Kidney tubule cell (primary cell): ENCODE data around the gene FRYL.
"Not testable (repeated sequence)": the region's sequence is repeated elsewhere in the genome, so short reads cannot be mapped to it uniquely, and the experiment has no call there.

Source experiments
- DNase-seq: peaks from one replicate; pipeline ENCODE4 v3.0.0-alpha.2; 2018; ENCODE audit warnings: low spot score

FRYL gene

DNA sequence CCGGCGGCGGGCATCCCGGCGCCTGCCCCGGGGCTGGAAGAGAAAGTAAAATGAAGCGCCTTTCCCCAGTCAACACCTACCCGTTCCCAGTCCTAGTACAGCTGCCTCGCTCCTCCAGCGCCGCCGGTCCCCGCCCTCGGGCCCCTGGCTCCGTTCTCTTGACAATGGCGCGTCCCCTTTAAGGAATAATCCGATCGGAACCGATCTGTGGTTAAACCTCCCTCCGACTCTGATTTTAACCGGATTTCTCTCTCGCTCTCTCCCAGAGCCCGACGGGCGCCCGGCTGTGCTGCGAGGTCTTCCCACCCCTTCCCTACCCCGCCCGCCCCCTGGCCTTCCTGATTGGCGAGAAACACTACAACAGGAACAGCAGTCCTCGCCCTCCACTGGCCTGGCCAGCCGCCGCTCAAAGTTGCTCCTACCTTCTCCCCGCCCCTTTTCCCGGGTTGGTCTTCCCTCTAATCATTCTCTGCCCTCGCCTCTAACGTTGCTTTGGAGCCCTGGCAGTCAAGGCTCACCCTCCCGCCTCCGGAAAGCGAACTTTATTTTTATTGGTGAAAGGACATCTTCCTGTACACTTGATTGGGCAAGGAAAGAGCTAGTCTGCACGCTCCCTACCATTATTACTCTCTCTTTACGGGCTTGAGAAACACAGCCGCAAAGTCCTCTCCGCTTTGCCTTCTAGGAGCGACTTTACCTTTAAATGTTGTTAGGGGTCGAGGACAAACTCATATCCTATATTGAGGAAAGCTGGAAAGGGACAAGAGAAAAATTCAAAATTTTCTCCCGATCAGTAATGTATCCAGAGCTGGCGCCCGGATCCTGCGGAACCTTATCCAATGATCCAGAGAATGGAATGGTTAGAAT lies at the start of gene FRYL:
Gene FRYL (minus strand): TSS at position 282 of the 867 bp plus-strand sequence. CDS start 145,869 bp downstream, outside the sequence.
- peak; percentile 100 for DNase-seq

DNA sequence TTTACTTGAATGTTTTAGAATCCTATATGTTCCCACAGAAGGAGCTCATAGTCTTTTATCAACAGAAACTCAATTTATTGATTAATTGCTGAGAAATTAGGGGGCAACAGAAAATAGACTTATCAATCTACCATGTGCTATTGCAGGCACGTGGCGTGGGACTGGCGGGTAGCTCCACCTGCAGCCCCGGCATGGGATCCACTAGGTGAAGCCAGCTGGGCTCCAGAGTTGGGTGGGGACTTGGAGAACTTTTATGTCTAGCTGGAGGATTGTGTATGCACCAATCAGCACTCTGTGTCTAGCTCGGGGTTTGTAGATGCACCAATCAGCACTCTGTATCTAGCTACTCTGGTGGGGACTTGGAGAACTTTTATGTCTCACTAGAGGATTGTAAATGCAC lies 47.5 kb upstream of the FRYL start:
- no peak for DNase-seq

DNA sequence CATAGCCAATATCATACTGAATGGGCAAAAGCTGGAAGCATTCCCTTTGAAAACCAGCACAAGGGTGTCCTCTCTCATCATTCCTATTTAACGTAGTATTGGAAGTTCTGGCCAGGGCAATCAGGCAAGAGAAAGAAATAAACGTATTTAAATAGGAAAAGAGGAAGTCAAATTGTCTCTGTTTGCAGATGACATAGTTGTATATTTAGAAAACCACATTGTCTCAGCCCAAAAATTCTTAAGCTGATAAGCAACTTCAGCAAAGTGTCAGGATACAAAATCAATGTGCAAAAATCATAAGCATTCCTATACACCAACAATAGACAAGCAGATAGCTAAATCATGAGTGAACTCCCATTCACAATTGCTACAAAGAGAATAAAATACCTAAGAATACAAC lies 41.4 kb upstream of the FRYL start:
- DNase-seq: not testable (repeated sequence)

DNA sequence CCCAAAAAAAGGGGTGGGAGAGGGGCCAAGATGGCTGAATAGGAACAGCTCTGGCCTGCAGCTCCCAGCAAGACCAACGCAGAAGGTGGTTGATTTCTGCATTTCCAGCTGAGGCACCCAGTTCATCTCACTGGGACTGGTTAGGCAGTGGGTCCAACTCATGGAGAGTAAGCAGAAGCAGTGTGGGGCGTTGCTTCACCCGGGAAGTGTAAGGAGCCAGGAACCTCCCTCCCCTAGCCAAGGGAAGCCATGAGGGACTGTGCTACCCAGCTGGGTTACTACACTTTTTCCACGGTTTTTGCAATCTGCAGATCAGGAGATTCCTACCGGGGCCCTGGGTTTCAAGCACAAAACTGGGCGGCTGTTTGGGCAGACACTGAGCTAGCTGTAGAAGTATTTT lies 36.9 kb upstream of the FRYL start:
- DNase-seq: no peak

DNA sequence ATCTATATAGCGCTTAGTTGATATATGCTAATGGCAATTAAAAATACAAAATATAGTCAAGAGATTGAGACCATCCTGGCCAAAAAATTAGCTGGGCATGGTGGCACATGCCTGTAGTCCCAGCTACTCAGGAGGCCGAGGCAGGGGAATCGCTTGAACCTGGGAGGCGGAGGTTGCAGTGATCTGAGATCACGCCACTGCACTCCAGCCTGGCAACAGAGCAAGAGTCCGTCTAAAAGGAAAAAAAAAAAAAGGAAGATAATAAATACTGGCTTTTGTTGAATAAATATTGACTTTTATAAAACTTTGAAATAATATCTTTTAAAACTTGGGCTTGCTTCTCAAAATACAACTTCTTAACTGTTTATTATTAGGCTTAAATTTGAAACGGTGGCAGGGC lies 36.2 kb upstream of the FRYL start:
- not testable (repeated sequence) for DNase-seq

DNA sequence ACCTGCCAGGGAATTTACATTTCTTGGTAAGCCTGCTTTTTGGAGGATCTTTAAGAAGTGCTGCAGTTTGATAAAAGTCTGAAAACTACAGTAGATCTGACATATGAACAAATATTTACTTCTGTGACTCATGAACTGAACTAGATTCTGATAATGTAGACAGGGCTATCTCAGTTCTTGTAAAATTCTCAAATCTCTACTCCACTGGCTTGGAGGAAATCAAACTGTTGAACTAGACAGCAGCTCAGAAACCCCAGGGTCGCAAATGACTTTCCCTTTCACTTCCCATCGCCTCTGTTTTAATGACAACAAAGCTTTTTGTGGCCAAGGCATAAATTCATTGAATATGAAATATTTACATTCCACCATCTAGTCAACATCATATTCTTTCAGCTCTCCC lies 35.4 kb upstream of the FRYL start:
- no peak for DNase-seq

DNA sequence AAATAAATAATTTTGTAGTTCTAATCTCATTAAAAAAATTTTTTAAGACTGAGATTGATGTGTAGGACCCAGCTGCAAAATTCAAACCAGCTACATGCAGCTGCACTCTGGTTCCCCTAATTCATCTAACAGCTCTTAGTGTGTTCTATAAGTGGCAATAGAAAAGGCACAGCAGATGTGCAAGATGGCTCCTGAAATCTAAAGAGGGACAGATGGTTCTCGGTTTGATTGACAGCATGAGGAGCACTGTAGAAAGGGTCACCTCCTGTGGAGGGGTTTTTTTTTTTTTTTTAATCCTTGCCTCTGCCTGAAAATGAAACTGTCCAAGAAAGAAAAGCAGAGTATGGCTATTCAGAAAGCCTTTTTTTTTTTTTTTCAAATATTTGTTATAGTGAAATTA lies 33.9 kb upstream of the FRYL start:
- no peak for DNase-seq

DNA sequence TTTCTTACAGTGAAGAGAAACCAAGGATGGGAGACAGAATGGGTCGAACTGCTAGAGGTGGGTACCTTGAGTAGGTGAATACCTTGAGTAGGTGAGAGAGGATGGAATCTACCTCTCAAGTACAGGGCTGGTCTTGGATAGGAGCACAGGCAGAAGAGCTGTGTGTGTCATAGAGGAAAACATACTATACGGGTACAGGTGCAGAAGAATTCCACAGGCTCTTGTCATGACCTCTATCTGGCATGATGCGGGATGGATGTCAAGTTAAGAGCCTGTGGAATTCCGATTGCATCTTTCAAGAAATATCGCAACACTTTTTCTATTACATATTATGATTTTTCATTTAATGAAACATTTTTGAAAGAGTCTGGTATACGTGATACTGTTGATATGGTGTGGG lies 32.8 kb upstream of the FRYL start:
- DNase-seq: no peak

DNA sequence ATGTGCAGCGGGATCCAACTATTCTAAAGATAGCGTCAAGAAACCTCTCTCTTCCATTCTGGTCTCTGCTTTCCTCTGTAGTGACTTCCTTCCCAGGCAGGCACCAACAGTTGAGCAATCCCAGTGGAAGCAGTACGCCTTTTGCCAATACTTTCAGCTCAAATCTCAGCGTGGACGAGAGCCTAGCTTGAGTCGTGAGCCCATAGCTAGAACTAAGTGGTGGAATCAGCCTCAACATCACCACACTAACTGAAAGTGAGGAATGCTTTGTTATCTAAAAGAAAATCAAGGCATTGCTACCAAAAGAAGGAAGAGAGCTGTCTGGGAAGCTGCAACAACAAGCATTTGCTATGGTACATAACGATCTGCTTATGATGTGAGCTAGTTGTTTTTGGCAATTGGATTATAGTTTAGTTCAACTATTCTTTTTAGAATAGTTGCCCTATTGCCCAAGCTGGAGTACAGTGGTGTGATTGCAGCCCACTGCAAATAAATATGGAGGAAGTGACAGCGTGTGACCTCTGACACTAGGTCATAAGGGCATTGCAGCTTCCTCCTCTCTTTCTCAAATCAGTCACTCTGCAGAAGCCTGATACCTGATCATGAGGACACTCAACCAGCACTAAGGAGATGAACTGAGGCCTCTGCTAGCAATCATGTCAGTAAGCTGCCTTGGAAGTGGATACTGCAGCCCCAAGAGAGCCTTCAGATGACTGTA lies 24.7 kb upstream of the FRYL start:
- no peak for DNase-seq

DNA sequence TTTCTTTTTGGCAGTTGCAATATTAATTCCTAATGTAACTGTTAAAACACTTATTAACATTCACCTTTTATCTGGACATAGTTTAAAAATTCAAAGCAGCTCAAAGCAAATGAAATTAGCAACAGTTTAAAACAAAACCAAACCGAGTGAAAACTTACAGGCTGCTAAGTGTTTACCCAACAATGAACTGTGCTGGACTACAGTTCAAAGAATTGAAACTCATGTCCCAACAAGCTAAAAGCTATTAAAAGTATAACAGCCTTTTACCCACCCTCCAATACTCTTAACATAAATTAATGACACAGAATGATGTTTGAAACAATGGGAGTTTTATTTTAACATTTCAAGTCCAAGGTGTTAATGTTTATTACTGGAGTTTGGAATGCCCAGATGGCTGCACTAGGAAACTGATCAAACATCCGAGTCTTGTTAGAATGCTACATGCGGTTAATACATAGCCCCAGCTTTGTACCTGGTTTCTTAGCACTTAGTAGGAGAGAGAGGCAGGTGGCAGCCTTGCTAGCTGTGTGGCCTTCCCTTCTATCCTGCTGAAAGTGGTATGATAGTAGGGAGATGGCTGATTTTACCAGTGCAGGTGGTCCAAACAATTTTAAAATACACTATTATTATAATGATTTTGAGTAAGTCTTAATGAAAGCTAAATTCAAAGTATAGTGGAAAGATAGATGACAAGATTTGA lies 21.1 kb upstream of the FRYL start:
- DNase-seq: no peak

DNA sequence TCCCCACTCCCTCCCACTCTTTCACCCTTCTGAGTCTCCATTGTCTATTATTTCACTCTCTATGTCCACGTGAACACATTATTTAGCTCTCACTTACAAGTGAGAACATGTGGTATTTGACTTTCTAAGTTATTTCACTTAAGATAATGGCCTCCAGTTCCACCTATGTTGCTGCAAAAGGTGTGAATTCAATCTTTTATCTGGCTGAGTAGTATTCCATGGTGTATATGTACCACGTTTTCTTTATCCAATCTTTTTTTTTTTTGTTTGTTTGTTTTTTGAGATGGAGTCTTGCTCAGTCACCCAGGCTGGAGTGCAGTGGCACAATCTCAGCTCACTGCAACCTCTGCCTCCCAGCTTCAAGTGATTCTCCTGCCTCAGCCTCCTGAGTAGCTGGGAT lies 20.1 kb upstream of the FRYL start:
- DNase-seq: not testable (repeated sequence)

DNA sequence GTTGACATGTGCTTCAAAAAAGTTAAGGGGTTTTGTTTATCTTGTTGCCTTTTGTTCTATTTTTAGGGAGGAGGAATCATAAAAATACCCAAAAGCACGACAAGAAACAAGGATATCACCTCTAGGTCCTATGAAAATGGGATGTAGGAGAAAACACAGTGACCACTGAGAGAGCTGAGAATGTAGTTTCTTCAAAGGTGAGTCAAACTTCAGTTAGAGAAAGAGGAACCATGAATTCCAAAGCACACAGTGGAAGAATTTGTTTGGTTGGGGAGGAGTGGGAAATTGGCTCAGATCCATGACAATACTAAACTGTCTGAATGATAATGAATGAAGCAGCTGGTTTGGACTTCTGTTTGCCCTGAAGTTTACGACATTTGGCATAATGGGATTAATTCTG lies 19.1 kb upstream of the FRYL start:
- peak; percentile 32 for DNase-seq

DNA sequence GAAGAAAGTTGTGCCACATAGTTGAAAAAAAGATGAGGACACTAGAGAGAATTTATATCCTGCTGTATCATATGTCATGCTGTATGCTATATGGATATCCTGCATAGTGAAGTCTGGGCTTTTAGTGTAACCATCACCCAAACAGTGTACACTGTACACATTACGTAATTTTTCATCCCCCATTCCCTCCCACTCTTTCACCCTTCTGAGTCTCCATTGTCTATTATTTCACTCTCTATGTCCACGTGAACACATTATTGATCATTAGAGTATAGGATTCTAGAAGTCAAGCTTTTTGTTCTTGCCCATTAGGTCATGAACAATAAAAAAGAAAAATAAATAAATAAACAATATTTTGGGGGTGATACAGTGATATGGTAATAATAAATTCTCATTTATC lies 18.0 kb upstream of the FRYL start:
- no peak for DNase-seq

DNA sequence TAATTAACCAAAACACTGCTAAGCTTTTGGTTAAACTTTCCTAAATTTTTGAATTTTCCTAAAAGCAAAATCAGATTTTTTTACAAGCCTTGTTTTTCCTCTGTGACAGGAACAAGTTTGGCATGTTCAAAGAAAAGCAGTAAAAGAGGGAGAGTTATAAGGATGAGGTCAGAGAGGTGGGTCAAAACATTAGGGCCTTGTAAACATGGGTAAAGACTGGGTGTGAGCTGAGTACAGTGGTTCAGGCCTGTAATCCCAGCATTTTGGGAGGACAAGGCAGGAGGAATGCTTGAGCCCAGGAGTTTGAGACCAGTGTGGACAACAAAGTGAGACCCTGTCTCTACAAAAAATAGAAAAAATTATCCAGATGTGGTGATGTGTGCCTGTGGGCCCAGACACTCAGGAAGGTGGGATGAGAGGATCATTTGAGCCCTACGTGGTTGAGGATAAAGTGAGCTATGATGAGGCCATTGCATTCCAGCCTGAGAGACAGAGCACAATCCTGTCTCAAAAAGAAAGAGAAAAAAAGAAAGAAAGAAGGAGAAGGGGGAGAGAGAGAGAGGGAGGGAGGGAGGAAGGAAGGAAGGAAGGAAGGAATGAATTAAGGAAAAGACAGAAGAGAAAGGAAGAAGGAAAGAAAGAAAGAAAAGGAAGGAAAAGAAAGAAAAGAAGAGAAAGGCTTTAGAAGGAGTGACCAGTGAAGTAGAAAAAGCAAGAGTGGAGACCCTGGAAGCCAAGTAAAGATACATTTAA lies 17.0 kb upstream of the FRYL start:
- no peak for DNase-seq

DNA sequence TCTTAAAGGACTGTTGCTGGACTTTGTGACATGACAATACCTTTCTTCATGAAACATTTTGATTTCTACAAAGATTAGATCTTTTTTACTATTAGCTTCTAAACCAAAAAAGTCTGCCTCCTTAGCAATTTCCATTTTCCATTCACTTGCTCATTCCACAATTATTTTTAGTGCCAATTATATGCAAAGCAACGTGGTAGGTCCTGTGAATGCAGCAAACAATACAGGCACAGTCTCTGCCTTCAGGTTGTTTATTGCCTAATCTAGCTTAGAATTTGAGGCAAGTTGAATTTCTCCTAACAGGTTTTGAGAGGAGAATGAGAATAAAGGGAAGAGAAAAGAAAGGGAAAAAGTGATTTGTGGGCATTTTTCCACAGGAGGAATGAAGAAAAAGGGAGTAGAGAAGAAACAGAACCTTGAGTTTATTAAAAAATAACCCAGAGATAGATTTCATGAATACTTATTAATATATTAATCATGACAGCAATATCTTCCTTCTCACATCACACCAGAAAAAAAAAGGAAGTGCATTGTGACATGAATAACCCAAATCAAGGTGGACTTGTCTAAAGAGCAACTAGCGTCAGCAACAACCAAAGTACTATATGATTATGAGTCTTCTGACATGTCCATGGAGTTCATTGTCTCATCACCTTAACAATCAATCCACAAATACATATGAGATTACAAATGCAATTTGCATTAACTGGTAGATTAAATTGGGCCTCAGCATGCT lies 16.3 kb upstream of the FRYL start:
- DNase-seq: no peak

DNA sequence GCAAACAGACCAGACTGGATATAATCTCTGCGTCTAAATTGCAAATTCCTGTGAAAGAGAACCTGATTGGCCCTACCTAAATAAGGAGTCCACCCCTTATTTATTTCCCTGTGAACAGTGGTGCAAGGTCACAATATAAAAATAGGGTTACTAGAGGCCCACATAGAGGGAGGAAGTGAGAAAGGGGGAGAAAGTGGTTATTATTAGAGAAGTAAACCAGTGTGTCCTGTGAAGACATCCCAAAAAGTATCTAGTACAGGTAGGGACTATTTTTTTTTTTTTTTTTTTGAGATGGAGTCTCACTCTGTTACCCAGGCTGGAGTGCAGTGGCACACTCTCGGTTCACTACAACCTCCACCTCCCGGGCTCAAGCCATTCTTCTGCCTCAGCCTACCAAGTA lies 15.0 kb upstream of the FRYL start:
- DNase-seq: no peak

DNA sequence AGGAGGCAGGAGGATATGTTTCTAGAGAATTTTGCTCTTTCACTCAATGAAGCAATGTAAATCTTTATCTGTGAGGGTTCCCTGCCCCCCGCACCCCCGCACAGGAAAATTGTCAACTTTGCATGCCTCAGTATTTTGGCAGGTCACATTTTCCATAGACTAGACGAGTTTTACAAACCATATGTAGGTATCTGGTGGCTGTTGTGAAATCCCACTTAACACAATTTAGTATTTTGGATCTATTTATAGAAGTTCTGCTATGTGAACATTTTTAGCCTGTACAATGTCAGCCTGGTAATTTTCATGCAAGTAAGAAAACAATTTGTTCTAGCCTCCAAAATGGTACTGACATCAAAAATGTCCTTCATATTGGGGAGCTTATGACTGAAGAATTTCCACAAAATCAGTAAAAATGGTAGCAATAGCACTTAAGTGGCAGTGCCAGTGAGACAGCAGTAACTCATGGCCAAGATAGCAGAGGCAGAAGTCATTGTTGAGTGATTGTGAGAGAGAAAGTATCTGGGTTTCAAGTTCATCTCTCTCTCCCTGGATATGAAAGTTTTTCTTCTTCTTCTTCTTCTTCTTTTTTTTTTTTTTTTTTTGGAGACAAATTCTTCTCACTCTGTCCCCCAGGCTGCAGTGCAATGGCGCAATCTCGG lies 12.4 kb upstream of the FRYL start:
- DNase-seq: no peak

DNA sequence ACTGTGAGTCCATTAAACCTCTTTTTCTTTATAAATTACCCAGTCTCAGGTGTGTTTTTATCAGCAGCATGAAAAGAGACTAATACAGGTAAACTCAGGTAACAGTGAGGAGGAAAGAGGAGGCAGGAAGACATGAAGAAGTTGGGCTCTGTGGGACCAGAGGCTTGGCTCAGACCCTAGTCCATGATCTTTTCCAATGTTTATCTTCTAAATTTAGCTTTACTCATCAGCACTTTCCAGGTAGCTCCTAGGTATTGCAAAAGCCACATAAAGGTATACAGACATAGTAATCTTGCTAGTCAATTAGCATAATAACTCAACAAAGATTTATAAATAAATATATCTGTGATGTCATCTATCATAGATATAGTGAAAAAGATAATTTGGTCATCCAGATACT lies 11.2 kb upstream of the FRYL start:
- no peak for DNase-seq

DNA sequence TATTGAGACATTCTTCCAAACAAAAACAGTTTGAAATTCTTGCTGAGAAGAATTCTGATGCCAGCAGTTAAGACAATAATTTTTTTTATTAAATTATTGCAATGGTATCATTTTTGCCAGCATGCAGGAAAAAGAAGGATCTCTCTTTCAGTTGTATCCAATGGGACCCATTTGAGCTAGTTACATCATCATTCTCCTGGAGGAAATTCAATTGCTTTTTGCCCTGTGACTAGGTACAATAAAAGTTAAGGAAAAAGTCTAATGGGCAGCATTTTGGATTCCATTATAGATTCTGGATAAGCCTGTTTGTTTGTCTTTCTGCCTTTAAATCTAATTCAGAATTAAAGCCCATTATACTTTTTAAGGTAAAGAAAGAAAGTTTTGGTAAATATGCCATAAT lies 10.5 kb upstream of the FRYL start:
- no peak for DNase-seq

DNA sequence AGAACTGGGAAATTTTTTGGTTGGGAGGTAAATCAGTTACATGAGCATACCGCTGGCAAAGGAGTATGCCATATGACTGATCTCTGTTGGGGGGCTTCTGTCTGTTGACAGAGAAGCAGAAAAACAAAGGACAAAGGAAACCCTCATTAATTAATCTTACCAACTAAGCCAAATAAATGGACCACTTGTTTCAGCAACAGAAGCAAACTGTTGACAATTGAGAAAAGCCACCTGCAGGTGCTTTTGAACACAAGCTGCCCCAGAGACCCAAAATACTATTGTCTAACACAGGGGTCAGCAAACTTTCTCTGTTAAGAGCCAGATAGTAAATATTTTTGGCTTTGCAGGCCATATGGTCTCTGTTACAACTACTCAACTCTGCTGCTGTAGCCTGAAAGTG lies 7.0 kb upstream of the FRYL start:
- DNase-seq: no peak

DNA sequence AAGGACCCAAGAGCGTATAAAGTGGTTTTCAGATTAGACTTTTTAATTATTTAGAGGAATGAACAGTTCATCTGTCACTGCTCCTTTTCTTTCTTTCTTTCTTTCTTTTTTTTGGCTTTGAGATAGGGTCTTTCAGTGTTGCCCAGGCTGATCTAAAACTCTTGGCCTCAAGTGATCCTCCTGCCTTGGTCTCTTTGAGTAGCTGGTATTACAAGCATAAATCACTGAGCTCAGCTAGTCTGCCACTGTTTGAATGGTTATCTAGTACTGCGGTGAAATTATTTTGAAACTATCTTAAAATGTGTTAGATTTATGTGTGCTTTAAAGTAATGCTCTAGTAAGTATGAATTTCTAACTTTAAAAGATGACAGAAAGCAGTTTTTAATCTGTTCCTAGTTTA lies 6.5 kb upstream of the FRYL start:
- no peak for DNase-seq
